ENCODE data around the gene PROCA1.
A peak's percentile ranks its signal among the peaks of the same experiment; 100 is the strongest.

The PROCA1 gene

DNA sequence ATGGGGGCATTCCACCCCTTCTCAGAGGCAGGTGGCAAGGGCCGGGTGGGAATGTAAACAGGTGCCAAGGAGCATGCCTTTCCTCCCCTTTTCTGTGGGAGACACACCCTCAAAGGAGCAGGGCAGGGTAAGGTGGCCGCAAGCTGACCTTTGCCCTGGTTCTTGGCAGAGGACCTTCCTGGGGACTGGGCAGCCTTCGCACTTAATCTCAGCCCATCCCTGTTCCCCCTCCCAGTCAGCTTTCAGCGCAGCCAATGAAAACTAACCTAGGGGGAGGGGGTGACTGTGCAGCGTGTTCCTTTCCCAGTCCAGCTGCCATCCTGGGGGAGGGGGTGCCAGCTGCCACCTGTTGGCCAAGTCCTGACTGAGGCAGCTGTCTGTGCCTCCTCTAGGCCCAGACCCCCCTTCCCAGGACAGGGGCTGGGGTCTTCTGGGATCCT is 34.9 kb upstream of the PROCA1 start:
- no peak for TF ChIP-seq CTCF (IDR thresholded peaks at IDR 0.05)
- H3K27me3 ChIP-seq (ENCODE audit: control insufficient read depth, insufficient read depth, low read length): no peaks in the 10 kb centered on the region
- H3K4me3 ChIP-seq (ENCODE audit: low read depth, low read length): no peak overlapping the region
- no peaks in the 10 kb centered on the region for H3K9me3 ChIP-seq (ENCODE audit: control insufficient read depth, low read length)
- H2AFZ ChIP-seq: no peak overlapping the region
- no peak overlapping the region for H3K9ac ChIP-seq
- peaks cover 23% of the 10 kb centered on the region for H3K4me1 ChIP-seq
- peak overlapping the region; percentile 65 for H3K4me2 ChIP-seq (ENCODE audit: low read length)
- no peaks in the 10 kb centered on the region for H3K36me3 ChIP-seq (ENCODE audit: control insufficient read depth, insufficient read depth, low read length)
- peak overlapping the region; percentile 70 for H3K27ac ChIP-seq
- peaks cover 3% of the 10 kb centered on the region for H3K79me2 ChIP-seq

GRCh38 chr17:28745786-28746411 is 34.2 kb upstream of the PROCA1 start:
- no peaks in the 10 kb centered on the region for H3K27me3 ChIP-seq (ENCODE audit: control insufficient read depth, insufficient read depth, low read length)
- H3K9ac ChIP-seq: no peak overlapping the region
- H2AFZ ChIP-seq: peak overlapping the region; percentile 32
- H3K36me3 ChIP-seq (ENCODE audit: control insufficient read depth, insufficient read depth, low read length): no peaks in the 10 kb centered on the region
- H3K4me3 ChIP-seq (ENCODE audit: low read depth, low read length): peak overlapping the region; percentile 83
- H3K27ac ChIP-seq: peak overlapping the region; percentile 70
- TF ChIP-seq CTCF (IDR thresholded peaks at IDR 0.05): no peak
- H3K79me2 ChIP-seq: peaks cover 3% of the 10 kb centered on the region
- no peaks in the 10 kb centered on the region for H3K9me3 ChIP-seq (ENCODE audit: control insufficient read depth, low read length)
- H3K4me2 ChIP-seq (ENCODE audit: low read length): peak overlapping the region; percentile 65
- H3K4me1 ChIP-seq: peaks cover 23% of the 10 kb centered on the region

- no peak for TF ChIP-seq CTCF (IDR thresholded peaks at IDR 0.05)
- H3K4me1 ChIP-seq: peaks cover 22% of the 10 kb centered on the region
- no peaks in the 10 kb centered on the region for H3K9me3 ChIP-seq (ENCODE audit: control insufficient read depth, low read length)
- H3K36me3 ChIP-seq (ENCODE audit: control insufficient read depth, insufficient read depth, low read length): no peaks in the 10 kb centered on the region
- no peaks in the 10 kb centered on the region for H3K27me3 ChIP-seq (ENCODE audit: control insufficient read depth, insufficient read depth, low read length)
- H3K9ac ChIP-seq: no peak overlapping the region
- H3K27ac ChIP-seq: peak overlapping the region; percentile 70
- H3K4me3 ChIP-seq (ENCODE audit: low read depth, low read length): peak overlapping the region; percentile 83
- no peaks in the 10 kb centered on the region for H3K79me2 ChIP-seq
- peak overlapping the region; percentile 32 for H2AFZ ChIP-seq
- H3K4me2 ChIP-seq (ENCODE audit: low read length): peak overlapping the region; percentile 65
Measured at GRCh38 chr17:28744972-28745785, 33.5 kb upstream of the PROCA1 start.

GRCh38 chr17:28744104-28744971 is 32.6 kb upstream of the PROCA1 start:
- no peaks in the 10 kb centered on the region for H3K79me2 ChIP-seq
- H3K4me2 ChIP-seq (ENCODE audit: low read length): peak overlapping the region; percentile 67
- no peak for TF ChIP-seq CTCF (IDR thresholded peaks at IDR 0.05)
- H2AFZ ChIP-seq: peak overlapping the region; percentile 61
- H3K27me3 ChIP-seq (ENCODE audit: control insufficient read depth, insufficient read depth, low read length): no peaks in the 10 kb centered on the region
- no peak overlapping the region for H3K9ac ChIP-seq
- H3K4me3 ChIP-seq (ENCODE audit: low read depth, low read length): peak overlapping the region; percentile 83
- H3K9me3 ChIP-seq (ENCODE audit: control insufficient read depth, low read length): no peaks in the 10 kb centered on the region
- peaks cover 17% of the 10 kb centered on the region for H3K4me1 ChIP-seq
- peak overlapping the region; percentile 70 for H3K27ac ChIP-seq
- no peaks in the 10 kb centered on the region for H3K36me3 ChIP-seq (ENCODE audit: control insufficient read depth, insufficient read depth, low read length)
